Measurements from ENCODE around the gene ACTG1.

The ACTG1 gene

GRCh38 chr17:81550830-81551457, 38.3 kb upstream of the ACTG1 start:
- TF ChIP-seq GATA2 (IDR thresholded peaks at IDR 0.05; ENCODE audit: low read depth, low read length), result no peak
- TF ChIP-seq GATA3 (IDR thresholded peaks at IDR 0.05; ENCODE audit: low read depth, low read length), result no peak

- TF ChIP-seq GATA3 (IDR thresholded peaks at IDR 0.05; ENCODE audit: low read depth, low read length), result no peak
- TF ChIP-seq GATA2 (IDR thresholded peaks at IDR 0.05; ENCODE audit: low read depth, low read length), result no peak
These were observed 37.7 kb upstream of the ACTG1 start for GRCh38 chr17:81550285-81550684.

DNA sequence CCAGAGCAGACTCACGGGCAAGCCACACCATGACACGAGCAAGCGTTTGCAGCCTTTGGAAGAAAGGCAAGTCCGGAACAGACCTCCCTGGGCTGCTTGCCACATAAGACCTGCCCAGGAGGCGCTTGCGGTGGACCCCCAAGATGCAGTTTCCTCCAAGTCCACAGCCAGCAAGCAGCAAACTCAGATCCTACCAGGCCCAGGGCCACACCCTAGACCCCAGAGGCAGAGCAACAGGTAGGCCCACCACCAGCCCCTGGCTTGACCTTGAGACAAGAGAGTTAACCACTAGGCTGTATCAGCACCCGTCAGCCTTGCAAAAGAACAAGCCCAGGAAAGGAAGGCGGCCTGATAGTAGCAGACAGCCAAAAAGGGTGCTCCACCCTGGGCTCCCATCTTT, 37.2 kb upstream of the ACTG1 start:
- TF ChIP-seq GATA2 (IDR thresholded peaks at IDR 0.05; ENCODE audit: low read depth, low read length) (no peak), GATA3 (IDR thresholded peaks at IDR 0.05; ENCODE audit: low read depth, low read length) (no peak)

DNA sequence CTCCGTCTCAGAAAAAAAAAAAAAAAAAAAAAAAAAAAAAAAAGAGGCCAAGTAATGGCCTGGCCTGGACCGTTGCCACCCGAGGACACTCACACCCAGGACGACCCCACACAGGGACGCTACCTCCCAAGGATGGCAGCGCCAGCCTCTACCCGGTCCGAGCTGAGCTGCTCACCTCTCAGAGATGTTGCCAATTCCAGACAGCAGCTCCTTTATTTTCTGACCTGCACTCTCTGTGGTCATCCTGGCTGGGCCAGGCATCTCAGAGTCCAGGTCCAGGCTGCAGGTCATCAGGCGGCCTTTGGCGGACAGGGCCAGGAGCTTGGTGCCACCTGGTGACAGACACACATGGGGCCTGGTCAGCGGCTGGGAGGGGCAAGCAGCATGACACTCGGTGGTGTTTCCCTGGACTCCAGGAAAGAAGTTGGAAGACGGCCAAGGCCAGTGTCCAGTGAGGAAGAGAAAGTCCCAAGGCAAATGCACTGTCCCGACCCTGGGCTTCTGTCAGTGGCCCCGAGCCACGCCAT, 36.5 kb upstream of the ACTG1 start:
- TF ChIP-seq GATA2 (IDR thresholded peaks at IDR 0.05; ENCODE audit: low read depth, low read length), result no peak
- no peak for TF ChIP-seq GATA3 (IDR thresholded peaks at IDR 0.05; ENCODE audit: low read depth, low read length)

GRCh38 chr17:81547614-81547982, 35.0 kb upstream of the ACTG1 start:
- TF ChIP-seq GATA3 (IDR thresholded peaks at IDR 0.05; ENCODE audit: low read depth, low read length), result no peak
- TF ChIP-seq GATA2 (IDR thresholded peaks at IDR 0.05; ENCODE audit: low read depth, low read length), result no peak

- TF ChIP-seq GATA3 (IDR thresholded peaks at IDR 0.05; ENCODE audit: low read depth, low read length), result no peak
- no peak for TF ChIP-seq GATA2 (IDR thresholded peaks at IDR 0.05; ENCODE audit: low read depth, low read length)
These were observed 34.5 kb upstream of the ACTG1 start for GRCh38 chr17:81546906-81547613.

DNA sequence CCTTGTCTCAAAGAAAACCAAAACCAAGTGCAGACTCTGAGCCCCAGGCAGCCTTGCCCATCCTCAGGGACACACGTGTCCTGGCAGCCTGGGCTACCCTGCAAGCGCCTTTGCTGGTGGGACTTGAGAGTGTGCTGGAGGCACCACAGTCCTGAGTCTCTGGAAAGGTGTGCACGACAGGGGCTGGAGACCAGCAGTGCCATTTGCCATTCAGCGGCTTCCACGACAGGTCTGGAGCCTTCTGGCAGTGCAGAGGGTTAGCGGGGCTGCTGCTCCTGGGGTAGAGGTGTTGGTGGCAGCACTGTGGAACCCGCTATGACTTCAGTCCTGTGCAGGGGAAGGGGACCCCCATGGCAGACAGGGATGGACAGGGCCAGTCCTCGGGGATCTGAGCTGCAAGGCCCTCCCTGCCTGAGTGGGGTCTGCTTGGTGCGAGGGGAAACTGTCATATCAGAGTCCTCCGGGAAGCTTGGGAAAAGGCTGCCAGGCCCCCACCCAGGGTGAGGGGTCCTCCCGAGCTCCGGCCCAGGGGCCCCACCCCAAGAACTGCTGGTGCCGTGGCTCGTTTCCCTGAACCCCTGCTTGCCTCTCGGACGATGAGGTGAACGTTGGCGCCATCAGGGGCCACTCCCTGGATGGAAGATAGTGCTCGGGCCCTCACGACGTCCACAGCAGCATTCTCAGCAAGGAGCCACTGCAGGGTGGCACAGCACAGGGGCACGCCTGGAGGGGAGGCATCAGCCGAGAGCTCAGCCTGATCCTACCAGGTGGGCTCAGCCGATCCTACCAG, 32.8 kb upstream of the ACTG1 start:
- no peak for TF ChIP-seq GATA2 (IDR thresholded peaks at IDR 0.05; ENCODE audit: low read depth, low read length)

- TF ChIP-seq GATA2 (IDR thresholded peaks at IDR 0.05; ENCODE audit: low read depth, low read length) (no peak), GATA3 (IDR thresholded peaks at IDR 0.05; ENCODE audit: low read depth, low read length) (no peak)
These were observed 31.8 kb upstream of the ACTG1 start for GRCh38 chr17:81544281-81544974.

DNA sequence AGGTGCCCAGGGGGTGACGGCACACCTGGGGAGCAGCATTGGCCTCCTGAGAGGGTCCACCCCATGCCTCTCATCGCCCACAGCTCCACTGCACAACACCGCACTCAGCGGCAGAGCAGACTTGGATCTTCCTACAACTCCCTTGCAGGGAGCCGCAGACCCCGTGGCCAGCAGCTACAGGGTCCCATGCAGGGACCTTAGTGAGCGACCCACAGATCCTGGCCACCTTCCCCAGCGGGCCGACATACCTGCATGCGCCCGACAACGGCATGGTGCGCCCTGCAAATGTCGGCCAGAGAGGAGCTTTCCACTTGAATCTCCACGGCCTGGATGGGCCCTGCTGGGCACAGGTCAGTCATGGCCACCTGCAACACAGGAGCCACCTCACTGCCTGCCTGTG, 31.2 kb upstream of the ACTG1 start:
- TF ChIP-seq GATA2 (IDR thresholded peaks at IDR 0.05; ENCODE audit: low read depth, low read length), result no peak
- no peak for TF ChIP-seq GATA3 (IDR thresholded peaks at IDR 0.05; ENCODE audit: low read depth, low read length)

GRCh38 chr17:81543339-81543675, 30.7 kb upstream of the ACTG1 start:
- TF ChIP-seq GATA3 (IDR thresholded peaks at IDR 0.05; ENCODE audit: low read depth, low read length), result no peak

DNA sequence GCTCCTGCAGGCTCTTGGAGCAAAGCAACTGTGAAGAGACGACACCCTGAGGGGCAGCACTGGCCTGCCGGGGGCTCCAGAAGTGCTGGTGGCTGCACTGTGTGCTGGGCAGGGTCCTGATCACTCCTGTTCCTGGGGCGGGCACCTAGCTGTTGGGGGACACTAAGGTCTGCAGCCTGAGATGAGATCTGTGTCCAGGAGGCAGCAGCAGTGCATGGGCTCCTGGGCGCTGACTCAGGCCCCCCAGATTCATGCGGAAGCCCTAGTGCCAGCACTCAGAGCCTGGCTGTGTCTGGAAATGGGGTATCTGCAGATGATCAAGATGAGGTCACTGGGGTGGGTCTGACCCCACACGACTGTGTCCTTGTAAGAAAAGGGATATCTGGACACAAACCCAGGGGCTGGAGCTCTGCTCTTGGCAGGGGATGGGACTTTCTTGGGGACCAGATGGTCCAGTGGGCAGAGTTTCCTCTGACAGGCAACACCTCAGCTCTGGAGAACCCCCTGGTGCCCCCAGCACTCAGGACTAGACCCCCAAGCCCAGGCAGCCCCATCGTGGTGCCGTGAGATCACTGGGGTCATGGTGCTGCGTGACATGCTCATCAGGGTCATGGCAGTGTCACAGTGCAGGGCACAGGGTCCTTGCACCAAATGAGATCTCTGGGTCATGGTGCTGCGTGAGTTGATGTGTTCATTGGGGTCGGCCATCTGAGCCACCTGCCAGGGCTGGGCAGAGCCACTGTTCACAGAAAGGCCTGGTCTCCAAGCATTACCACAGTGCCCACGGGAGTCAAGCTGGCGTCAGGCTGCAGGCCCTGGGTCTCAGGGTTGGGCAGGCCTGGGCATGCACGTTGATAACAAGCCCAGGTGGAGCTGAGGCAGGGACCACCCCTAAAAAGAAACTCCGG, 30.1 kb upstream of the ACTG1 start:
- no peak for TF ChIP-seq GATA2 (IDR thresholded peaks at IDR 0.05; ENCODE audit: low read depth, low read length)
- TF ChIP-seq GATA3 (IDR thresholded peaks at IDR 0.05; ENCODE audit: low read depth, low read length), result no peak

DNA sequence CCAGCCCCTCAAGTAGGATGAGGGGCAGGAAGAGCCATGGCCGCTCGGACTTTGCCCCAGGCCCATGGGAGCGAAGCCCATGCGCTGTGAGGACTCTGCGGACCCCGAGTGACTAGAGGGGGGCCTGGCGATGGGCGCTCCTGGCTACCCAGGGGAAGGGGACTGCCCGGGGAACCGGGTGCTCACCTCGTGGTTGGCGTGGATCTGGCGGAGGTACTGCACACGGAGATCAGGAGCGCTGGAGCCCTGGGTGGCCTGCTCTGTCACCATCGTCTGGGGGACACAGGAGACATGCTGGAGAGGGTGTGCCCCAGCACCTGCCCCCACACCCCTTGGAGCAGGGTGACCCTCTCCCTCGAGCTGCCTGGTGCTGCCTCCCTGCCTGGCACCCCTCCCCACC, 28.5 kb upstream of the ACTG1 start:
- TF ChIP-seq GATA2 (IDR thresholded peaks at IDR 0.05; ENCODE audit: low read depth, low read length) (no peak), GATA3 (IDR thresholded peaks at IDR 0.05; ENCODE audit: low read depth, low read length) (no peak)

GRCh38 chr17:81540676-81541027, 28.1 kb upstream of the ACTG1 start:
- TF ChIP-seq GATA2 (IDR thresholded peaks at IDR 0.05; ENCODE audit: low read depth, low read length) (no peak), GATA3 (IDR thresholded peaks at IDR 0.05; ENCODE audit: low read depth, low read length) (no peak)

Data from SH-SY5Y (cell line).